Measurements from ENCODE around the gene BDKRB2. TPM values are rescaled to one million over a fixed set of nuclear protein-coding genes. Genes with fewer than 3 reads are reported as not detected.

Gene BDKRB2
- total RNA-seq, 1 donor from 2014 or later = 0.70 TPM

DNA sequence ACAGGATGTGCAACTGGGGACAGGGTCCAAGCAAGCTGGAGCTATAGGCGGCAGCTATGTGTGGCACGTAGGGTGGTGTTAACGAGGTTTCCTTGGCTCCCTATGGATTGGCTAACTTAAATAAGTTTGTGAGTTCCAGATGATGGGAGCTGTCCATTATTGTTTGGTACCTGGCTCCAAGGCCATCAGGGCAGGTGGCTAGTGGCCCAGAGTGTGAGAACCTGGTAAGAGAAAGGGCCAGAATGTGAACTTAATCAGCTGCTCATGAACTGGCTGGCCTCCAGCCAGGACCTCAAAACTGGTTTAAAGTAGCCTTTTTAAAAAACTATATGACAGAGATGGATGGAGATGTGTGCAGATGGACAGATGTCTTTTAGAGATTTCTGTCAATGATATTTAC lies 1.5 kb upstream of the BDKRB2 start:
- no peak for DNase-seq (ENCODE audit: low read depth)
- H3K4me3 ChIP-seq (ENCODE audit: insufficient read depth, low read depth, low read length) = no peak overlapping the region
- no peak overlapping the region for H3K27ac Mint-ChIP-seq (ENCODE audit: unreplicated experiment)
- no peak overlapping the region for H2AFZ ChIP-seq (ENCODE audit: low read depth, low read length)
- no peaks in the 10 kb centered on the region for H3K79me2 ChIP-seq (ENCODE audit: insufficient read depth, low read length)
- no peaks in the 10 kb centered on the region for H3K9me3 ChIP-seq (ENCODE audit: insufficient read depth, low read depth, low read length)
- TF ChIP-seq, protein P1, sequence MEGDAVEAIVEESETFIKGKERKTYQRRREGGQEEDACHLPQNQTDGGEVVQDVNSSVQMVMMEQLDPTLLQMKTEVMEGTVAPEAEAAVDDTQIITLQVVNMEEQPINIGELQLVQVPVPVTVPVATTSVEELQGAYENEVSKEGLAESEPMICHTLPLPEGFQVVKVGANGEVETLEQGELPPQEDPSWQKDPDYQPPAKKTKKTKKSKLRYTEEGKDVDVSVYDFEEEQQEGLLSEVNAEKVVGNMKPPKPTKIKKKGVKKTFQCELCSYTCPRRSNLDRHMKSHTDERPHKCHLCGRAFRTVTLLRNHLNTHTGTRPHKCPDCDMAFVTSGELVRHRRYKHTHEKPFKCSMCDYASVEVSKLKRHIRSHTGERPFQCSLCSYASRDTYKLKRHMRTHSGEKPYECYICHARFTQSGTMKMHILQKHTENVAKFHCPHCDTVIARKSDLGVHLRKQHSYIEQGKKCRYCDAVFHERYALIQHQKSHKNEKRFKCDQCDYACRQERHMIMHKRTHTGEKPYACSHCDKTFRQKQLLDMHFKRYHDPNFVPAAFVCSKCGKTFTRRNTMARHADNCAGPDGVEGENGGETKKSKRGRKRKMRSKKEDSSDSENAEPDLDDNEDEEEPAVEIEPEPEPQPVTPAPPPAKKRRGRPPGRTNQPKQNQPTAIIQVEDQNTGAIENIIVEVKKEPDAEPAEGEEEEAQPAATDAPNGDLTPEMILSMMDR (IDR thresholded peaks at IDR 0.05; ENCODE audit: insufficient read depth, low read depth, low read length) = no peak
- no peak for TF ChIP-seq EZH2 (IDR thresholded peaks at IDR 0.05; ENCODE audit: insufficient read depth, low read length)
- peaks cover 1% of the 10 kb centered on the region for H3K9me3 Mint-ChIP-seq (ENCODE audit: unreplicated experiment)
- H3K36me3 ChIP-seq (ENCODE audit: insufficient read depth, low read length) = no peaks in the 10 kb centered on the region
- FAIRE-seq = no peak
- no peak overlapping the region for H3K4me3 Mint-ChIP-seq (ENCODE audit: unreplicated experiment)
- H3K9ac ChIP-seq (ENCODE audit: low read length) = no peak overlapping the region
- no peak overlapping the region for H3K4me2 ChIP-seq (ENCODE audit: low read length)
- no peaks in the 10 kb centered on the region for H3K27me3 ChIP-seq (ENCODE audit: insufficient read depth, low read length)
- H3K4me1 Mint-ChIP-seq (ENCODE audit: low read depth, unreplicated experiment) = peaks cover 27% of the 10 kb centered on the region
- H4K20me1 ChIP-seq (ENCODE audit: insufficient read depth, low read length) = no peaks in the 10 kb centered on the region
- no peaks in the 10 kb centered on the region for H3K36me3 Mint-ChIP-seq (ENCODE audit: low read depth, unreplicated experiment)
- H3K27me3 Mint-ChIP-seq (ENCODE audit: low read depth, unreplicated experiment) = peaks cover 10% of the 10 kb centered on the region
- peaks cover 10% of the 10 kb centered on the region for H3K4me1 ChIP-seq (ENCODE audit: insufficient read depth, low read length)
- no peak overlapping the region for H3K27ac ChIP-seq (ENCODE audit: low read depth, low read length)

DNA sequence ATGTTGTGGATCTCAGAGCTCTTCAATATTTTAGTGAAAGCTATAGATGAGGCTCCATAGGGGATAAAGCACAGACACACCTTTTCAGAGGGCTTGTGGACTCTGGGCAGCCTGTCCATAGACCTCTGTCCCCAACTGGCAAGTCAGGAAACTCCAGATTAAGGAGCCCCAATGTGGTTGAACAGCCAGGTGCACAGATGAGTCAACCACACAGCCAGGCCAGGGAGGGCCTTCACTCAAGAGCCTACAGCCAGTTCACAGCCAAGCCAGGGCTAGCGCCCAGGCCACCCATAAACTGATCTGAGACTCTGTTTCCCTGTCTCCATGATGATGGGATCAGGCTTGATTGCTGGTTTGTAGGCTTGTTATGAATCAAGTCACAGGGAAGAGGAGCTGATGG lies 1.0 kb upstream of the BDKRB2 start:
- H2AFZ ChIP-seq (ENCODE audit: low read depth, low read length) = no peak overlapping the region
- Mint-ChIP-seq H3K36me3 (ENCODE audit: low read depth, unreplicated experiment) (no peaks in the 10 kb centered on the region), H3K27me3 (ENCODE audit: low read depth, unreplicated experiment) (peaks cover 9% of the 10 kb centered on the region), H3K4me1 (ENCODE audit: low read depth, unreplicated experiment) (peaks cover 23% of the 10 kb centered on the region), H3K27ac (ENCODE audit: unreplicated experiment) (no peak overlapping the region), H3K9me3 (ENCODE audit: unreplicated experiment) (peaks cover 1% of the 10 kb centered on the region), H3K4me3 (ENCODE audit: unreplicated experiment) (no peak overlapping the region)
- no peak overlapping the region for H3K4me2 ChIP-seq (ENCODE audit: low read length)
- H3K9me3 ChIP-seq (ENCODE audit: insufficient read depth, low read depth, low read length) = no peaks in the 10 kb centered on the region
- no peak overlapping the region for H3K4me3 ChIP-seq (ENCODE audit: insufficient read depth, low read depth, low read length)
- H3K79me2 ChIP-seq (ENCODE audit: insufficient read depth, low read length) = no peaks in the 10 kb centered on the region
- TF ChIP-seq, protein P1 (IDR thresholded peaks at IDR 0.05; ENCODE audit: insufficient read depth, low read depth, low read length) = no peak
- TF ChIP-seq EZH2 (IDR thresholded peaks at IDR 0.05; ENCODE audit: insufficient read depth, low read length) = no peak
- H4K20me1 ChIP-seq (ENCODE audit: insufficient read depth, low read length) = no peaks in the 10 kb centered on the region
- H3K27me3 ChIP-seq (ENCODE audit: insufficient read depth, low read length) = no peaks in the 10 kb centered on the region
- DNase-seq (ENCODE audit: low read depth) = no peak
- H3K9ac ChIP-seq (ENCODE audit: low read length) = no peak overlapping the region
- FAIRE-seq = no peak
- H3K27ac ChIP-seq (ENCODE audit: low read depth, low read length) = no peak overlapping the region
- H3K36me3 ChIP-seq (ENCODE audit: insufficient read depth, low read length) = no peaks in the 10 kb centered on the region
- peaks cover 10% of the 10 kb centered on the region for H3K4me1 ChIP-seq (ENCODE audit: insufficient read depth, low read length)

DNA sequence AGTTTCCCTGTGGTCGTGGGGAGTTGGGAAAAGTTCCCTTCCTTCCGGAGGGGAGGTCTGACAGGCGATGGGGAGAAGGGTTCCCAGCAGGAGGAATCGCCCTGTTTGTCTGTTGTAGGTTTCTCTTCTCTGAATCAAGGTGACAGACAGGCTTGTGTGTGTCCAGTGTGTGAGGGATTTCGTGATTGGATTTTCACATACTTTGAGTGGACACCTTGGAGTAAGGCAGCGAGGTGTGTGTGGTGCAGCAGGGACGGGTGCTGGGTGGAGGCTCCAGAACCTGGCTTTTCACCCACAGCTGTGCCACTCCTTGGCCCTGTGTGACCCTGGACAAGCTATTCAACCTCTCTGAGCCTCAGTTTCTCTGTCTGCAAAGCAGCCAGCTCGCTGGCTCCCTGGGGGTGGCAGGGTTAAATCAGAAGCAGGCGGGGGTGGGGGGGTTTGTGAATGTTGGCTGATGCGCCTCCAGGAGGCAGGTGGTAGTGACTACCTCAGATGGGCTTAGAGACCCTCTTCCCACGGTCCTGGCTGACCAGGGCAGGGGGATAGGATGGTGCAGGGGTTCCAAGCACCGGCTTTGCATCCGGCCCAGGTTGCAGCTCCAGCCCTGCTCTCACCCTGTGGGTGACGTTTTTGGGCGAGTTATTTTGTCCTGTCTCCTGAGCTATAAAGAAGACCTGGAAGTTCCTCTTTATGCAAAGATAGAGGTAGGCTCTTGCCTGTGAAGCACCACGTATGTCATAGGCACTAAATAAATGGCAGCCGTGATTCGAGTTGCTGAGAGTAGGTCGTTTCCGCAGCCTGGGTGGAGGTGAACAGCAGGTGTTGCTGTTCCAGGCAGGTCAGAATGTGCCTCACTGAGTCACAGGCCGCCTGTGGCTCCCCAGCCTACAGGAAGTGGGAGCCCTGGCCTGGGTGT lies 679 bp downstream of the BDKRB2 start:
- TF ChIP-seq, protein P1 (IDR thresholded peaks at IDR 0.05; ENCODE audit: insufficient read depth, low read depth, low read length) = no peak
- no peak for TF ChIP-seq EZH2 (IDR thresholded peaks at IDR 0.05; ENCODE audit: insufficient read depth, low read length)
- Mint-ChIP-seq H3K4me1 (ENCODE audit: low read depth, unreplicated experiment) (peaks cover 18% of the 10 kb centered on the region), H3K27ac (ENCODE audit: unreplicated experiment) (peak overlapping the region; percentile 41), H3K27me3 (ENCODE audit: low read depth, unreplicated experiment) (peaks cover 18% of the 10 kb centered on the region), H3K36me3 (ENCODE audit: low read depth, unreplicated experiment) (peaks cover 2% of the 10 kb centered on the region), H3K9me3 (ENCODE audit: unreplicated experiment) (peaks cover 4% of the 10 kb centered on the region), H3K4me3 (ENCODE audit: unreplicated experiment) (peak overlapping the region; percentile 77)
- Histone ChIP-seq H4K20me1 (ENCODE audit: insufficient read depth, low read length) (no peaks in the 10 kb centered on the region), H3K27ac (ENCODE audit: low read depth, low read length) (no peak overlapping the region), H3K4me3 (ENCODE audit: insufficient read depth, low read depth, low read length) (peak overlapping the region; percentile 41), H3K9me3 (ENCODE audit: insufficient read depth, low read depth, low read length) (no peaks in the 10 kb centered on the region), H3K4me2 (ENCODE audit: low read length) (peak overlapping the region; percentile 90), H3K79me2 (ENCODE audit: insufficient read depth, low read length) (no peaks in the 10 kb centered on the region), H3K27me3 (ENCODE audit: insufficient read depth, low read length) (no peaks in the 10 kb centered on the region), H3K36me3 (ENCODE audit: insufficient read depth, low read length) (no peaks in the 10 kb centered on the region), H3K9ac (ENCODE audit: low read length) (peak overlapping the region; percentile 68), H2AFZ (ENCODE audit: low read depth, low read length) (peak overlapping the region; percentile 73), H3K4me1 (ENCODE audit: insufficient read depth, low read length) (peaks cover 10% of the 10 kb centered on the region)
- DNase-seq (ENCODE audit: low read depth) (no peak), FAIRE-seq (no peak)

Data from astrocyte (in vitro differentiated cells and primary cell).